Muscle layer of duodenum (tissue), 2 donors: ENCODE measurements around the gene C4orf46.

Experiments
- H3K27ac ChIP-seq: one replicate; pipeline ENCODE4 v1.7.0; 2013; ENCODE audit warnings: mild to moderate bottlenecking, low read length
- H3K27me3 ChIP-seq: one replicate; pipeline ENCODE4 v1.7.0; 2013; ENCODE audit warnings: low read depth, mild to moderate bottlenecking, control low read depth, low read length
- H3K36me3 ChIP-seq, 2 donors: one replicate each; pipeline ENCODE4 v1.7.0; 2013; ENCODE audit warnings: low read length in 2 of 2, control low read depth in 1 of 2, mild to moderate bottlenecking in 1 of 2; ENCODE audit not compliant: insufficient read depth in 2 of 2, control insufficient read depth in 1 of 2
- H3K4me1 ChIP-seq, 2 donors: one replicate each; pipeline ENCODE4 v1.7.0; 2013; ENCODE audit warnings: low read length in 2 of 2, mild to moderate bottlenecking in 2 of 2, control low read depth in 1 of 2, moderate library complexity in 1 of 2; ENCODE audit not compliant: insufficient read depth in 2 of 2, control insufficient read depth in 1 of 2
- H3K4me3 ChIP-seq, 2 donors: one replicate each; pipeline ENCODE4 v1.7.0; 2013; ENCODE audit warnings: low read length in 2 of 2, low read depth in 1 of 2, mild to moderate bottlenecking in 1 of 2
- H3K9me3 ChIP-seq, 2 donors: one replicate each; pipeline ENCODE4 v1.7.0; 2013; ENCODE audit warnings: low read length in 2 of 2, control low read depth in 1 of 2, mild to moderate bottlenecking in 1 of 2; ENCODE audit not compliant: control insufficient read depth in 1 of 2
- donor health status: healthy.

Gene C4orf46

DNA sequence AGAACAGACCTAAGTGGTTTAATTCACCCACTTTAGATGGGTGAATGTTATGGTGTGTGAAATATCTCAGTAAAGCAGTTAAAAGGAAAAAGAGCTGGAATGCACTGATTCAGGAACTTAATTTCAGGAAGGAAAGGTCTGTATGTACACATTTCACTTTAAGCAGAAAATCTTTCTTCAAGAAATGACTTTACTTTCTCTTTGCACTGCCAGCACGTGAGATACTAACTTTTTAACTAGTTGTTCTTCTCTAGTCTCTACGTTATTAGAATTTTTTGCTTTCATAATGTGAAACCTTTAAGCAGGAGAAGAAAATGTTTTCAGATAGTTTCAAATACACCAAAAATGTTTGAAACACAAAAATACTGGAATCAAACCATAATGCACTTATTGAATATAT lies 18.8 kb downstream of the C4orf46 start:
- H3K4me3 ChIP-seq = peak overlapping the region in 1 of 2 donors; percentile 22
- no peaks in the 10 kb centered on the region for H3K27me3 ChIP-seq
- no peaks in the 10 kb centered on the region for H3K4me1 ChIP-seq
- no peak overlapping the region for H3K27ac ChIP-seq
- H3K9me3 ChIP-seq = no peaks in the 10 kb centered on the region
- no peaks in the 10 kb centered on the region for H3K36me3 ChIP-seq

DNA sequence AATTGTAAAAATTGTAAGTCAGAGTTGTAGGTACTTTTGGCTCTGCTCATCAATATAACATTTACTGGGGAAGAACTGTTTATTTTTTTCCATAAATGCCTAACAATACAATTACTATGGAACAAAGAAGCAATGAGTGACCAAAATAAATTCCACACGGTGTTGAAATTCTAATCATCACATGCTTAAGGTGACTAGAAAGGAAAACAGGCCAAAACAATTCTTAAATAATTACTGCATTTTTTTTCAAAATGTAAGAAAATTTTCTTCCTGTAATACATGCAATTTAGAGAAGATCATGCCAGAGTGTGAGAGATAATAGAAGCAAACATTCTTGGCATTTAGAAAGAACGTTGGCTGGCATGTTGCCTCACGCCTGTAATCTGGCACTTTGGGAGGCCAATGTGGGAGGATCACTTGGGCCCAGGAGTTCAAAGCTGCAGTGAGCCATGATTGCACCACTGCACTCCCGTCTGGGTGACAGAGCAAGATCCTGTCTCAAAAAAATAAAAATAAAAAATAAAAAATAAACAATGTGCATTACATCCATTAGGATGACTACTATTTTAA lies 22.5 kb downstream of the C4orf46 start:
- no peaks in the 10 kb centered on the region for H3K27me3 ChIP-seq
- H3K4me1 ChIP-seq = no peaks in the 10 kb centered on the region
- no peaks in the 10 kb centered on the region for H3K36me3 ChIP-seq
- H3K9me3 ChIP-seq = no peaks in the 10 kb centered on the region
- no peak overlapping the region for H3K4me3 ChIP-seq
- H3K27ac ChIP-seq = no peak overlapping the region

DNA sequence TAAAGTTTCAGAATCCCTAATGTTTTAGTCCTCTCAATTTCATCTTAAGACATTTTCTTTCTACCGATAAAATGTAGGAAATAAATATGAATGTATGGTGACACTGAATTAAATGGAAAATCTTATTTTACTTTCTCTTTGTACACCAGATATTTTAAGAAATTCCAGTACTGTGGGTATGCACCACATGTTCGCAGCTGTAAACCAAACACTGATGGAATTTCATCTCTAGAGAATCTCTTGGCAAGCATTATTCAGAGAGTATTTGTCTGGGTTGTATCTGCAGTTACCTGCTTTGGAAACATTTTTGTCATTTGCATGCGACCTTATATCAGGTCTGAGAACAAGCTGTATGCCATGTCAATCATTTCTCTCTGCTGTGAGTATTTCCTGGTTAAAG lies 26.9 kb downstream of the C4orf46 start:
- no peaks in the 10 kb centered on the region for H3K4me1 ChIP-seq
- H3K36me3 ChIP-seq = no peaks in the 10 kb centered on the region
- H3K9me3 ChIP-seq = no peaks in the 10 kb centered on the region
- no peak overlapping the region for H3K27ac ChIP-seq
- H3K4me3 ChIP-seq = no peak overlapping the region
- no peaks in the 10 kb centered on the region for H3K27me3 ChIP-seq

DNA sequence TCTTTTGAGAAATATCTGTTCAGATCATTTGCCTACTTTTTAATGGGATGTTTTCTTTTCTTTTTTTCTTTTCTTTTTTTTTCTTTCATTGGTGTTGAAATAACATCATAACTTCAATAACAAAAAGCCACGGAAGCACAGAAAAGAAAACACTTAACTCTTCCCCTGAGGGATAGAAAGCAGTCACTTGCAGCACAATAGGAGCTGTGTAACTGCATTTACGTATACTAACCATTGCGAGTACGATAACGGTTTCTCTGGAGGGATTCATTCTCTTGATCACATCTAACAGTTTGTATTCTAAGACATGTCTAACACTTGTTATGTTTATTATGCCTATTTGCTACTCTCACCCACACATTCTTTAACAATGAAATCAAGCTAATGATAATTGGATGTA lies 27.3 kb downstream of the C4orf46 start:
- H3K4me1 ChIP-seq = no peaks in the 10 kb centered on the region
- H3K36me3 ChIP-seq = no peaks in the 10 kb centered on the region
- no peak overlapping the region for H3K4me3 ChIP-seq
- H3K27me3 ChIP-seq = no peaks in the 10 kb centered on the region
- H3K27ac ChIP-seq = no peak overlapping the region
- H3K9me3 ChIP-seq = no peaks in the 10 kb centered on the region

DNA sequence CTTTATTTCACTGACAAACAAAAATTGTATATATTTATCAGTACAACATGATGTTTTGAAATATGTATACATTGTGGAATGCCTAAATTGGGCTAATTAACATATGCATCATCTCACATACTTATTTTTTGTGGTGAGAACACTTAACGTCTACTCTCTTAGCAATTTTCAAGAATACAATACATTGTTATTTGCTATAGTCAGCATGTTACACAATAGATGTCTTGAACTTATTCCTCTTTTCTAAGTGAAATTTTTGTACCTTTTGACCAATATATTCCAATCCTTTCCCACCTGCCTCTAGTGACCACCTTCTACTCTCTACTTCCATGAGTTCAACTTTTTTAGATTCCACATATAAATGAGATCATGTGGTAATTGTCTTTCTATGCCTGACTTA lies 35.1 kb downstream of the C4orf46 start:
- Histone ChIP-seq H3K36me3 (no peaks in the 10 kb centered on the region), H3K27ac (no peak overlapping the region), H3K4me1 (no peaks in the 10 kb centered on the region), H3K4me3 (no peak overlapping the region), H3K9me3 (no peaks in the 10 kb centered on the region), H3K27me3 (no peaks in the 10 kb centered on the region)

DNA sequence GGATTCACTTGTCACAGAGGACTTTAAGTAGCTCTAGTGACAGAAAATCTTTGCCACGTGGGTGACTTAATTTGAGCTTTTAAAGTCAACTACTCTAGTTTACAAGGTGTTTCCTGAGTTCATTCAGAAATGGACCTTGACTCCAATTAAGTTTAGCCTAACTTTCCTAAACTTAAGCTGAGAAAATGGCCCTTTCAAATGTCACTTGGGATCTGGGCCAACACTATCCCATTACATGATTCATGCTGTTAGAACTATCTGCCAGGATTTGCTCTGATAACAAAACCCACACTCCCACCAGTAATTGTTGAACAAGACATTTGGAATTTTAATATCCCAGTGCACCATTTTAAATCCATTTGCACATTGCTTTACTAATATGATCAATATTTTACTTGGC lies 40.8 kb downstream of the C4orf46 start:
- no peaks in the 10 kb centered on the region for H3K27me3 ChIP-seq
- no peaks in the 10 kb centered on the region for H3K9me3 ChIP-seq
- no peaks in the 10 kb centered on the region for H3K4me1 ChIP-seq
- no peak overlapping the region for H3K4me3 ChIP-seq
- H3K36me3 ChIP-seq = no peaks in the 10 kb centered on the region
- H3K27ac ChIP-seq = no peak overlapping the region

DNA sequence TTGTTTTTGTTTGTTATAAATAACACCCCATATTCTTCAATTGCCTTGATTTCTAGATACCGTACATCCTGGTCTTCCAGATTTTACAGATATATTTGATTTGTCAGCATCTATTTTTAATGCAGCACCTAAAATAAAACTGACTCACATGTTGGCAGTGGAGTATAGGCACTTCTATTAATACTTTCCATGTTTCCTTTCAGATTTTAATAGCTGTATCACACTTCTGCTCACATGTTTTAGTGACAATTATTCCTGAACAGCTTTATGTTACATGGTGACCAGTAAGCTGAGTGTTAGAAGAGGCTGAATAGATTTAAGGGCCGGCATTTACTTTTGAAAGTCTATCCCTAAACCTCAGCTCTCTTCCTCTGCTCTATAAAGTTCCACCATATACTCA lies 46.1 kb downstream of the C4orf46 start:
- no peaks in the 10 kb centered on the region for H3K4me1 ChIP-seq
- no peaks in the 10 kb centered on the region for H3K36me3 ChIP-seq
- no peaks in the 10 kb centered on the region for H3K9me3 ChIP-seq
- H3K4me3 ChIP-seq = no peak overlapping the region
- H3K27me3 ChIP-seq = no peaks in the 10 kb centered on the region
- no peak overlapping the region for H3K27ac ChIP-seq

DNA sequence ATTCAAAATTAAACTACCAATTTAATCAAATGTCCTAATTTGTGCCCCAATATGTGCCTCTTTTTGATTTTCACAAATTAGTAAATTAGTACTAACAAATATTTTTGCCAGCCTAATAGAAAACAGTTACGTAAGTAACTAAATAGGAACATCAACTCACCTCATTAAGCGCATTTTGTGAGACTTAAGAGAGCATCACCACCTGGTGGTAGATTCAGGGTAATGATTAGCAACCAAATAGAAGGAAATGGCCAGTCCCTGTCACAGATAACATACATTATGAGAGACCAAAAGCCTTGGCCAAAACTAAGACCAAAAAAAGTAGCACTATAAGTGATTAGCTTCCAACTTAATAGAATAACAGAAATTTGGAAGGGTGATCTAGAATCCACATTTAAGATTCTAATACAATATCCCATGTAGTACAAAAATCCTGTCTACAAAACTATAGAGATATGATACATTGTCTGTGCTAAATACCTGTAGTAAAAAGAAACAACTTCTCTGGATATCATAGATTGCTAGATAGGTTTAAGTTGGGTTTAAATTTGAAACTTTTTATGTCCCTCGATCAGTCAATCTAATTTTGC lies 46.7 kb downstream of the C4orf46 start:
- Histone ChIP-seq H3K4me3 (no peak overlapping the region), H3K27me3 (no peaks in the 10 kb centered on the region), H3K9me3 (no peaks in the 10 kb centered on the region), H3K36me3 (no peaks in the 10 kb centered on the region), H3K4me1 (no peaks in the 10 kb centered on the region), H3K27ac (no peak overlapping the region)

DNA sequence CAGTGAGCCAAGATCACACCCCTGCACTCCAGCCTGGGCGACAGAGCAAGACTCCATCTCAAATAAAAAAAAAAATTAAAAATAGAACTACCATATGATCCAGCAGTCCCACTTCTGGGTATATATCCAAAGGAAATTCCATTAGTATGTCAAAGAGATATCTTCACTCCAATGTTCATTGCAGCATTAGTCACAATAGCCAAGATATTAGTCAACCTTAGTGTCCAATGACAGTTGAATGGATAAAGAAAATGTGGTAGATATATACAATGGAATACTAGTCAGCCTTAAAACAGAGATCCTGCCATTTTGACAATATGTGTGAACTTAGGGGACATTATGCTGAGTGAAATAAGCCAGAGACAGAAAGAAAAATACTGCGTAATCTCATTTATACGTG lies 49.4 kb downstream of the C4orf46 start:
- H3K27ac ChIP-seq = no peak overlapping the region
- H3K36me3 ChIP-seq = no peaks in the 10 kb centered on the region
- H3K4me3 ChIP-seq = no peak overlapping the region
- H3K27me3 ChIP-seq = no peaks in the 10 kb centered on the region
- H3K4me1 ChIP-seq = no peaks in the 10 kb centered on the region
- no peaks in the 10 kb centered on the region for H3K9me3 ChIP-seq

DNA sequence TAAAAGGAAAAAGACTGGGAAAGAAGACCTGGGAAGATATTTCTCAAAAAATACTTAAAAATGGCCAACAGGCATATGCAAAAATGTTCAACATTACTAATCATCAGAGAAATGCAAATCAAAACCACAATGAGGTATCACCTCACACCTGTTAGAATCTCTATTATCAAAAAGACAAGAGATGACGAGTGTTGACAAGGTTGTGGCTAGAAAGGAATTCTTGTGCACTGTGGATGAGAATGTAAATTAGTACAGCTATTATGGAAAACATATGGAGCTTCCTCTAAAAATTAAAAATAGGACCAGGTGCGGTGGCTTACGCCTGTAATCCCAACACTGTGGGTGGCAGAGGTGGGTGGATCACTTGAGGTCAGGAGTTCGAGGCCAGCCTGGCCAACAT lies 50.0 kb downstream of the C4orf46 start:
- Histone ChIP-seq H3K27me3 (no peaks in the 10 kb centered on the region), H3K9me3 (no peaks in the 10 kb centered on the region), H3K4me1 (no peaks in the 10 kb centered on the region), H3K27ac (no peak overlapping the region), H3K4me3 (no peak overlapping the region), H3K36me3 (no peaks in the 10 kb centered on the region)

DNA sequence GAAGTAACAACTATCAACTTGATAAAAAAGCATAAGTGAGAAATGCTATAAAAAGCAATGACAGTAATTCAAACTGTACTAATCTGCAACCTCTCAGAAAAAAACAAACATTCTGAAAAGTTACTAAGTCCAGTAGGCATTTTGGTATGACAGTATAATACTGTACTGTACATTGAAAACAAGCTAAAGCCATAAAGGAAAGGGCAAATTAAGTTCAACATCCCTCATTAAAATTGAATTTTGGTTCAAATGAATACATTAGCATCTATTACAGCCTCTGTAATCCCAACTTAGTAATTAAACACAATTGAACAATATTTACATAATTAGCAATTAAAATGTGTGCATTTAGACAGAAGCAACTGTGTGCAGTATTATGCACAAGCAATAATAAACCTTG lies 53.7 kb downstream of the C4orf46 start:
- Histone ChIP-seq H3K9me3 (no peaks in the 10 kb centered on the region), H3K27ac (no peak overlapping the region), H3K36me3 (no peaks in the 10 kb centered on the region), H3K27me3 (no peaks in the 10 kb centered on the region), H3K4me3 (no peak overlapping the region), H3K4me1 (no peaks in the 10 kb centered on the region)
